ENCODE data around the gene USP47.

USP47 gene

DNA sequence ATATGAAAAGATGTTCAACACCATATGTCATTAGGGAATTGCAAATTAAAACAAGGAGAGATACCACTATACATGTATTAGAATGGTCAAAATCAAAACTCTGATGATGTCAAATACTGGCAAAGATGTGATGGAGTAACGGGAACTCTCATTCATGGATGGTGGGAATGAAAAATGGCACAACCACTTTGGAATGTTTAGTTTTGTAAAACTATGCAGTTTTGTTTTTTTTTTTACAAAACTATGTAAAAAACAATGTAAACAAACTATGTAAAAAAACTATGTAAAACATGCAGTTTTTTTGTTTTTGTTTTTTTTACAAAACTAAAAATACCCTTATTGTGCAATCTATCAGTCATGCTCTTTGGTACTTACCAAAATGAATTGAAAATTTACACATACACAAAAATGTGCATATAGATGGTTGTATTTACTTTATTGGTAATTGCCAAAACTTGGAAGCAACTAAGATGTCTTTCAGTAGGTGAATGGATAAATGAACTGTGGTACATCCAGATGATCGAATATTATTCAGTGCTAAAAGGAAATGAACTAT is 5.0 kb upstream of the USP47 start:
- Histone ChIP-seq H3K9ac (ENCODE audit: low read depth, low read length) (no peak overlapping the region), H3K36me3 (ENCODE audit: insufficient read depth, low read length) (no peaks in the 10 kb centered on the region), H3K27me3 (ENCODE audit: insufficient read depth, low read length) (no peaks in the 10 kb centered on the region), H3K9me3 (ENCODE audit: insufficient read depth, low read depth, low read length) (no peaks in the 10 kb centered on the region), H3K4me3 (ENCODE audit: low read length) (no peak overlapping the region), H3K4me1 (ENCODE audit: insufficient read depth, low read length) (peaks cover 5% of the 10 kb centered on the region), H3K27ac (ENCODE audit: low read depth, low read length) (no peak overlapping the region)
- 93% methylated on average over 2 of the region's 2 CpGs for WGBS

DNA sequence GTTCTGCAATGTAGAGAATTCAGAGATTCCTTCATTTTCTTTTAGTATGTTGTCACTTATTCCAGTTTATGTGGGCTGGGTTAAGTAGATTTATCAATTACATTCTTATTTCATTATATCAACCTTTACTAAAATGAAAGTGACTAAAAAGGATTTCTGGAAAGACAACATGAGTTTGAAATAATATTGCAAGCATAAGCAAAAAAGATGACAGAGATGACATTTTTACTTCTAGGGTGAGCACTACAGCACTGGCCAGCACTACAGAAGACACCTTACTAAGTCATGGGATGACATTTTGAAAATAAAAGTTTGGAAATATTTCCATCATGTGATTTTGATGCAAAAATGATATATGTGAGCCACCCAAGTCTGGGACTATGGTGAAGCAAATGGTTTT is 2.1 kb upstream of the USP47 start:
- H3K27ac ChIP-seq (ENCODE audit: low read depth, low read length), result no peak overlapping the region
- H3K9ac ChIP-seq (ENCODE audit: low read depth, low read length), result no peak overlapping the region
- H3K4me1 ChIP-seq (ENCODE audit: insufficient read depth, low read length), result peaks cover 24% of the 10 kb centered on the region
- H3K36me3 ChIP-seq (ENCODE audit: insufficient read depth, low read length), result no peaks in the 10 kb centered on the region
- H3K4me3 ChIP-seq (ENCODE audit: low read length), result no peak overlapping the region
- H3K27me3 ChIP-seq (ENCODE audit: insufficient read depth, low read length), result no peaks in the 10 kb centered on the region
- no peaks in the 10 kb centered on the region for H3K9me3 ChIP-seq (ENCODE audit: insufficient read depth, low read depth, low read length)

DNA sequence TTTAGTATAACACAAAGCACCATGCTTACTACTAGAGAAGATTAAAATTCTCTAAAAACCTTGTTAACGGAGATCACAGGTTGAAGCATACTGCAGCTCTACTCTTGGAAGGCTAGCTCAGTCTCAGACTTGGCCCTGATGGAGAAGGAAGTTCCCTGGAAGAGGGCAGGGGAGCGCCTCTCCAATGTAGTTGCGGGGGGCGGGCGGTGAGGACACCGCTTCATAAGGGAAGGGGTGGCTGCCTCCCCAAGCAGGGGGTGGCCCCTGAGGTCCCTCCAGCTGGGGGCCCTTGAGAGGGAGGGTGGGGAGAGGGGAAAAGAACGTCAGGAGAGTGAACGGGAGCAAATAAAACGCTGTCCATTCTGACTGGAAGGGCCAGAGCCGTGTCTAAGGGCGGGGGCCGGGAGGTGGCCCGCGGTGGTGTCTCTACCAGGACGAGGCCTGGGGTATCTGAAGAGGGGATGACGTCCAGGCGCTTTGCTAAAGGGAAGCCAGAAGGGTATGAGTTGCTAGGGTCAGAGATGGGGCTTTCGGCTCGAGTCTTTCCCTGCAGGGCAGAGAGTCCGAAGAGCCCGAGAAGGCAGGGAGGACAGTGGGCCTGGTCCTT is 553 bp upstream of the USP47 start:
- no peaks in the 10 kb centered on the region for H3K9me3 ChIP-seq (ENCODE audit: insufficient read depth, low read depth, low read length)
- no peaks in the 10 kb centered on the region for H3K36me3 ChIP-seq (ENCODE audit: insufficient read depth, low read length)
- WGBS, result 1% methylated on average over 21 of the region's 21 CpGs
- peak overlapping the region; percentile 96 for H3K27ac ChIP-seq (ENCODE audit: low read depth, low read length)
- H3K4me1 ChIP-seq (ENCODE audit: insufficient read depth, low read length), result peaks cover 38% of the 10 kb centered on the region
- H3K27me3 ChIP-seq (ENCODE audit: insufficient read depth, low read length), result no peaks in the 10 kb centered on the region
- peak overlapping the region; percentile 95 for H3K9ac ChIP-seq (ENCODE audit: low read depth, low read length)
- peak overlapping the region; percentile 96 for H3K4me3 ChIP-seq (ENCODE audit: low read length)

DNA sequence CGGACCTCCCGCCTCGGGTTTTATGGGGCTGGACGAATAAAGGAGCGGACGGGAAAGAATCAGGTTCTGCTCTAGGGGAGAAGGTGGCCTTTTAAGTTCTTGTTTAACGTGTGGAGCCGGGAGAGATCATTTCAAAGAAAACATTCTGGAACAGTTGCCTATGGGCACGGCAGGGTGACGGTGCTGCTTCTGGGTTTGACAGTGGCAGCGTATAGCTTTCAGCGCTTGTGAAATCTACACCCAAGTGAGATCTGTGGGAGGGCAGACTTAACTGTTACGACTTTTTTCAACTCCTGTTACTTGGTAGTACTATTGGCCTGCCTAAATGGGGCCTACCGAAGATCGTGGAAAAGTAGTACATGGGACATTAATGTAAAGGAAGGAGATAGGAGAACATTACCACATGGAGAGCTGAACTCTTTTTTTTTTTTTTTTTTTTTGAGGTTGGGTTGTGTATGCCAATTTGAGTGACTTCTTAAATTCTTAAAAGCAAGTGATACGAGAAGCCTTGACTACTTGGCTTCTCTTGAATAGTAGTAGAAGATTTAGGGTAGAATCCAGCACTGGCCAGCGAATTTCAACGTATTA is 743 bp downstream of the USP47 start:
- Histone ChIP-seq H3K27ac (ENCODE audit: low read depth, low read length) (peak overlapping the region; percentile 96), H3K4me3 (ENCODE audit: low read length) (peak overlapping the region; percentile 96), H3K36me3 (ENCODE audit: insufficient read depth, low read length) (no peaks in the 10 kb centered on the region), H3K9ac (ENCODE audit: low read depth, low read length) (peak overlapping the region; percentile 95), H3K9me3 (ENCODE audit: insufficient read depth, low read depth, low read length) (no peaks in the 10 kb centered on the region), H3K4me1 (ENCODE audit: insufficient read depth, low read length) (peaks cover 38% of the 10 kb centered on the region), H3K27me3 (ENCODE audit: insufficient read depth, low read length) (no peaks in the 10 kb centered on the region)
- WGBS, result under 1% methylated on average over 18 of the region's 18 CpGs

DNA sequence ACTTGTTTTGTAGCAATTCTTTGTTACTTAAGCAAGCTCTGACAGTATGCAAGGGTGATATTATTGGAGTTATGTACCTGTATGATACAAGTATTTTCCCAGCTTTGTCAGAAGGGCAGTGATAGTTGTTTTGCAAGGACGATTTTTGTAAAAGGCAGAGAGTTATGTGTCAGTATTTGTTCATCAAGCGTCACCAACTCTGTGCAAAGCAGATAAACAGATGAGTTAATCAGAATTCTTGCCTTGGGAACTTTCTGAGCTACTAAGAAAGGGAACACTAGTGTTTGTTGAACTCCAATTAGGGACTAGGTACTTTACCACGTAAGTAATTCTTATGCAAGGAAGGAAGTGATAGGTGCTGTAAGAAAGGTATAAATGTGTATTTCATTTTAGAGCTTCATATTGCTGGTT is 1.4 kb downstream of the USP47 start:
- Histone ChIP-seq H3K9ac (ENCODE audit: low read depth, low read length) (peak overlapping the region; percentile 95; the same call in 1 of the 2 replicates), H3K4me1 (ENCODE audit: insufficient read depth, low read length) (peaks cover 38% of the 10 kb centered on the region), H3K4me3 (ENCODE audit: low read length) (peak overlapping the region; percentile 96), H3K36me3 (ENCODE audit: insufficient read depth, low read length) (no peaks in the 10 kb centered on the region), H3K27me3 (ENCODE audit: insufficient read depth, low read length) (no peaks in the 10 kb centered on the region), H3K9me3 (ENCODE audit: insufficient read depth, low read depth, low read length) (no peaks in the 10 kb centered on the region), H3K27ac (ENCODE audit: low read depth, low read length) (no peak overlapping the region)
- WGBS, result 27% methylated on average over 3 of the region's 3 CpGs

DNA sequence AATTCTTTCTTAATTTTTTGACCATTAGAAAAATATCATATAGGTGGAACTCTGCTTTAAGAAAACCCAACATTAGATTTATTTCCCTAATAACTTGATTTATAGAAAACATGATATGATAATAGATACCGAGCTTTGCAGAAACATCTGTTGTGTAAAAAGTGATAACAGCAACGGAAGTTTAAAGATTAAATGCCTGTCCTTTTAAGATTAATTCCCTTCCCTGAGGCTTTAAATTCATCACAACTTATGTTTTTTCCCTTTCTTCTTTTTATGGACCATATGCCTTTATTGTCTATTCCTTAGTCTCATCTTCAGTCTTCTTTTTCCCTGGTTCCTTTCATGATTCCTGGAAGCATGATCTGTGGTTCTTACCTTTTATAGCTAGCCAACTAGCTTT is 1.9 kb downstream of the USP47 start:
- Histone ChIP-seq H3K4me1 (ENCODE audit: insufficient read depth, low read length) (peaks cover 38% of the 10 kb centered on the region), H3K36me3 (ENCODE audit: insufficient read depth, low read length) (no peaks in the 10 kb centered on the region), H3K4me3 (ENCODE audit: low read length) (peak overlapping the region; percentile 96), H3K9ac (ENCODE audit: low read depth, low read length) (no peak overlapping the region), H3K27ac (ENCODE audit: low read depth, low read length) (no peak overlapping the region), H3K9me3 (ENCODE audit: insufficient read depth, low read depth, low read length) (no peaks in the 10 kb centered on the region), H3K27me3 (ENCODE audit: insufficient read depth, low read length) (no peaks in the 10 kb centered on the region)
- 84% methylated on average over 2 of the region's 2 CpGs for WGBS

DNA sequence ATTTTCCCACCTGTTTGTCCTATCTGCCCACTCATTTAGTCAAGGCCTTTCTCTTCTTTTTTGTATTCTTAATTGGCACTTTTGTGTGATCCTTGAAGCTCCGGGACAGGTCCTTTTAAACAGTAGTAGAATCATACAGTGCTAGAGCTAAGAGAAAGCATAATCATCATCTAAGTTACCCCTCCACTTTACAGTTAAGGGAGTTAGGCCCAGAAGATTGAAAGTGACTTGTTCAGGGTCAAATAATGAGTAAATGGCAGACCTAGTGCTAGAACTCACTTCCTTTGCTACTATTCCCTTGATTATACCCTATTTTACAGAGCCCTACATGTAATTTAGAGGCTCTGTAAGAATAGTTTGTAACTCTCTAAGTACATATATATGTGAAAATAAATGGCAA is 2.5 kb downstream of the USP47 start:
- H3K4me1 ChIP-seq (ENCODE audit: insufficient read depth, low read length), result peaks cover 38% of the 10 kb centered on the region
- H3K9ac ChIP-seq (ENCODE audit: low read depth, low read length), result no peak overlapping the region; the same call in 1 of the 2 replicates
- WGBS, result no CpG with 5 or more reads among the region's 1 CpG
- no peak overlapping the region for H3K27ac ChIP-seq (ENCODE audit: low read depth, low read length)
- H3K4me3 ChIP-seq (ENCODE audit: low read length), result peak overlapping the region; percentile 96; the same call in 1 of the 2 replicates
- no peaks in the 10 kb centered on the region for H3K27me3 ChIP-seq (ENCODE audit: insufficient read depth, low read length)
- H3K9me3 ChIP-seq (ENCODE audit: insufficient read depth, low read depth, low read length), result no peaks in the 10 kb centered on the region
- no peaks in the 10 kb centered on the region for H3K36me3 ChIP-seq (ENCODE audit: insufficient read depth, low read length)

DNA sequence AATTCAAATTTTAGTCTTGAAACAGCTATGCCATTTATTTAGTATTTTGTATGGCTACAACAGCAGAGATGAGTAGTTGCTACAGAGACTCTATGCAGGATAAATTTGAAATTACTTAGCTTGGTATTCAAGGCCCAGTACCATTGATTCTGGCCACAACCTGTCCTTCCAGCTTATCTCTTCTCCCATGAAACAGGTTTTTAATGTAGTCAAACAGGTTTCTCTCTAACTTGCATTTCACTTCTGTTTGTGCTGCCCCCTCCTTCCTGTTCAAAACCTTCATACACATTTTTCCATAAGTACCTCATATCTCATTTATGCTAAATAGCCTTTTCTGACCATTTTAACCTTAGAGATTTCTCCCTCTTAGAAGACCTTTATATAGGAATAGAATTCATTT is 3.3 kb downstream of the USP47 start:
- Histone ChIP-seq H3K27me3 (ENCODE audit: insufficient read depth, low read length) (no peaks in the 10 kb centered on the region), H3K4me1 (ENCODE audit: insufficient read depth, low read length) (peaks cover 44% of the 10 kb centered on the region), H3K9me3 (ENCODE audit: insufficient read depth, low read depth, low read length) (no peaks in the 10 kb centered on the region), H3K36me3 (ENCODE audit: insufficient read depth, low read length) (no peaks in the 10 kb centered on the region), H3K27ac (ENCODE audit: low read depth, low read length) (no peak overlapping the region), H3K9ac (ENCODE audit: low read depth, low read length) (no peak overlapping the region), H3K4me3 (ENCODE audit: low read length) (peak overlapping the region; percentile 7; the same call in 1 of the 2 replicates)

DNA sequence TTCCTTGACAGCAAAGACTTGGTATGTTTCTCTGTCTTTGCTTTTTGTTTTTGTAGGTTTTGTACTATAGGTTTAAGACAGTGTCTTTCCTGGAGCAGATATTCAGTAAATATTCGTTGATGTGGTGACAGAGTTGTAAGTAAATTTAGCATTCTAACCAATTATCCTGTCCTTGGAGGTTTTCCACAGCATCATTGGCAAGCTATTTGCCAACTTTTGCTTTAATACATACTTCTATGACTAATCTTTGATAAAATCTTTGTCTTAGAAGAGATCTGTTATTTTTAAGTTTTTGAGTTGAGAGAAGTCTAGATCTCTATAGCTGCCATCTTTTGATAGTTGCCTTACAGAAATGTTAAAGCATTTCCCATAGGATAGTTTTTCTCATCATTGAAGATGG is 3.8 kb downstream of the USP47 start:
- Histone ChIP-seq H3K9ac (ENCODE audit: low read depth, low read length) (no peak overlapping the region), H3K27ac (ENCODE audit: low read depth, low read length) (no peak overlapping the region), H3K27me3 (ENCODE audit: insufficient read depth, low read length) (no peaks in the 10 kb centered on the region), H3K4me3 (ENCODE audit: low read length) (no peak overlapping the region), H3K36me3 (ENCODE audit: insufficient read depth, low read length) (no peaks in the 10 kb centered on the region), H3K4me1 (ENCODE audit: insufficient read depth, low read length) (peaks cover 48% of the 10 kb centered on the region), H3K9me3 (ENCODE audit: insufficient read depth, low read depth, low read length) (no peaks in the 10 kb centered on the region)
- 67% methylated on average over 1 of the region's 1 CpG for WGBS

DNA sequence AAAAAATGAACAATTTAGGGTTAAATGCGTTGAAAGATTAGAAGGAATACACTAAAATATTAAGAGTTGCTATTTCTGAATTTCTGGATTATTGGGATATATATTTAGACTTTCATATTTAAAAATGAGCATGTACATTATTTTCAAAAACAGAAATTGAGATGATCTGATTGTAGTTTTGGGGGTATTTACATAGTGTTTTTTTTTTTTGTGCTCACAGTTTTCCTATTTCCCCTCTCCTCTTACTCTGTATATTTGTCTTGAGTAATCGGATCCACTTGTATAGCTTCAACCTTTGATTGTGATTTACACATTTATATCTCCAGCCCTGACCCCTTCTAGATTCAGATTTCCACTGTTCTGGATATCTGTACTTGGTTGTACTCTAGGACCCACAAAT is 5.3 kb downstream of the USP47 start:
- no peaks in the 10 kb centered on the region for H3K27me3 ChIP-seq (ENCODE audit: insufficient read depth, low read length)
- H3K4me1 ChIP-seq (ENCODE audit: insufficient read depth, low read length), result peaks cover 51% of the 10 kb centered on the region
- no peaks in the 10 kb centered on the region for H3K36me3 ChIP-seq (ENCODE audit: insufficient read depth, low read length)
- H3K4me3 ChIP-seq (ENCODE audit: low read length), result no peak overlapping the region
- no peaks in the 10 kb centered on the region for H3K9me3 ChIP-seq (ENCODE audit: insufficient read depth, low read depth, low read length)
- H3K27ac ChIP-seq (ENCODE audit: low read depth, low read length), result no peak overlapping the region
- WGBS, result 92% methylated on average over 2 of the region's 2 CpGs
- no peak overlapping the region for H3K9ac ChIP-seq (ENCODE audit: low read depth, low read length)

DNA sequence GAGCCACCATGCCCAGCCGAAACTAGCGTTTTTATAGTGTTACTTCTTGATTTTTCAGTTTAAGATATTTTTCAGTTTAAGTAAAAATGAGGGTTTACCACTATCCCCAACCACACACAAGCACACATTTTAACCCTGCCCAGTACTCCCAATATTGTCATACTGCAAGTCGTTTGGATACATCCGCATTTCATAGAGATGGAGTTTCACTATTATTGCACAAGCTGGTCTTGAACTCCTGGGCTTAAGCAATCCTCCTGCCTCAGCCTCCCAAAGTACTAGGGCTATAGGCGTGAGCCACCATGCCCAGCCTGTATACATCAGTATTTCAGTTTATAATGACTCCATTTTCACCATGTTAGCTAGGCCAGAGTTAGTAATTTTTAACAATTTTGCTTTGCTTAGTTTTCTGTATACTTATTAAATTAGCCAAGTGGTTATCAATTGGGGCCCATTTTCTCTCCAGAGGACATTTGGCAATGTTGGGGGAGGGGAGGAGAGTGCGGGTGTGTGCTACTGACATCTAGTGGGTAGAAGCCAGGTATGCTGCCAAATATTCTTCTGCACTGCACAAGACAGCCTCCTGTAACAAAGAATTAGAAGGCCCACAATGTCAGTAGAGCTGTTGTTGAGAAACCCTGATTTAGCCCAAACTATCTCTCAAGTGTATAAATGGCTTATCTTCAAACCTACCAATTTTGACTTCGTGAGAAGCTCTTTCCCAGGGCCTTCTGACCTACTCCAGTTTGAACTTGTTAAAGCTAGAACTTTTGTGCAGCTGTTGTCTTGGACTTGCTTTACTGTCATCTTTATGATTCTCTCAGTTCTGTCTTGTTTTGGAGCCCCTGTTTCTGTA is 7.3 kb downstream of the USP47 start:
- Histone ChIP-seq H3K9me3 (ENCODE audit: insufficient read depth, low read depth, low read length) (no peaks in the 10 kb centered on the region), H3K4me3 (ENCODE audit: low read length) (no peak overlapping the region), H3K27me3 (ENCODE audit: insufficient read depth, low read length) (no peaks in the 10 kb centered on the region), H3K27ac (ENCODE audit: low read depth, low read length) (no peak overlapping the region), H3K9ac (ENCODE audit: low read depth, low read length) (no peak overlapping the region), H3K4me1 (ENCODE audit: insufficient read depth, low read length) (peaks cover 45% of the 10 kb centered on the region), H3K36me3 (ENCODE audit: insufficient read depth, low read length) (no peaks in the 10 kb centered on the region)
- WGBS, result 85% methylated on average over 7 of the region's 7 CpGs
